Activated CD4-positive, CD25-positive, alpha-beta regulatory T cell (primary cell): ENCODE data around the gene AKR7A3.
"Not testable (repeated sequence)": the region's sequence is repeated elsewhere in the genome, so short reads cannot be mapped to it uniquely, and the experiment has no call there.

ENCODE experiments used
- DNase-seq, 4 experiments: peaks; one replicate each; lab custom pipeline; 2025; lab: John Stamatoyannopoulos, UW

Gene AKR7A3

DNA sequence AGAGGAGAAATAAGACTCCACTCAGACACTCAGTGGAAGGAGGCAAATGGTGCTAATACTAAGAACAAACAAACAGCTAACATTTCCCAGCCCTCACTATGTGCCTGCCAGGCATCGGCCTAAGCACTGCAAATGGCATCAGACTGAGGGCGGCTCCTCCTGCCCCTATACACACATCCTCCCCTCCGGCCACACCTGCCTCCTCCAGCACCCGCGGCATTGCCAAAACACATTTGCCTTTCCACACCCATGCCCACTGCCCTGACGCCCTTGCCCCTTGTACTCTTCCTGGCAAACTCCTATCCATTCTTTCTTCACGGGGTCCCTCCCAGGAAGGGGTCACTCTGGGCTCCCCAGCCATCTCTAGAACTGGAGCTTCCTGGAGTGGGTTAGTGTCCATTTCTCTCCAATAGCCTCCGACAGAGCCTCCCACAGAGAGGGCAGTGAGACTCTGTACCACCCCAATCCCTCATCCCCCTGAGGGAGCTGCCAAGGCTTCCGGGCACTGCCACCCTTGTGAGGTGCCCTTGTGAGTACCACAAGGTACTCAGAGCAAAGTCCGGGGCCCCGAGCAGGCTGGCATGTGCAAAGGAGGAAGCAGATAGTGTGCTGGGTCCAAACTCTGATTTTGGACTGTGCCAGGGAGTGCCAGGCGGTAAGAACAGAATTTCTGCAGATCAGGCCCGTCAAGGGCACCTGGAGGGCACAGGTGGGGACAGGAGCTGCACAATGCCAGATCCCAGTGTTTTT is 959 bp downstream of the AKR7A3 start:
- no peak for DNase-seq

DNA sequence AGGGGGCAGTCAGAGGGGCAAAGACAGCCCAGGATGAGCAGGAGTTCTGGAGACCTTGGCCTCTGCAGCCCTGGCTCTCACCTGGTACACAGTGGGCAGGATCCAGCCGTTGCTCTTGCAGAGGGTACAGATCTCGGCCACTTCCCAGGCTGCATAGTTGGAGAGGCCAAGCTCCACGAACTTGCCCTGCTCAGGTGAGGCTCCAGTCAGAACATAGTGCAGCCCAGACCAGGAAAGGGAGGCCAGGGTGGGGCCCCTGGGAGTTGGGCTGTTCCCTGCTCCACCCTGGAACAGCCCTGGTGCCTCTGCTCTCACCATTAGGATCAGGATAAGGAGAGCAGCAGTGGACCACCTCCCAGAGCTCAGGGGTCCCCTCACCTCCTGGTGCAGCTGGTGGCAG is 2.8 kb downstream of the AKR7A3 start:
- not testable (repeated sequence) for DNase-seq

- not testable (repeated sequence) for DNase-seq
These were observed 3.2 kb downstream of the AKR7A3 start for GRCh38 chr1:19285366-19285765.

DNA sequence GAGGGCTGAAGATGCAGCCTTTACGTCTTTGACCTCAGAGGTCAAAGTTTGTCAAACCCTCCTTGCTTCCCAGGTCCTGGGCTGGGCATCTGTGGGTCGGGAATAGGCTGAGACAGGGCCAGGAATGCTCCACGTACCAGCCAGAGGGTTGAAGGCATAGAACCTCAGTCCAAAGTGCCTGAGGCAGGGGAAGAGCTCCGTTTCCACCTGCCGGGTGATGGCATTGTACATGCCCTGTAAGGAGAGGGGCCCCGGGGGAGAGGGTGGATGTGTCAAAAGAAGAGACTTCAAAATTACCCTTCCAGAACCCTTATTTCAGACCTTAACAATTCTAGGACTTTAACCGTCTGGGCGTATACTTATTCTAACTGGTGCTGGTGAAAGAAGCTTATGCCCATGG is 3.7 kb downstream of the AKR7A3 start:
- DNase-seq = no peak

DNA sequence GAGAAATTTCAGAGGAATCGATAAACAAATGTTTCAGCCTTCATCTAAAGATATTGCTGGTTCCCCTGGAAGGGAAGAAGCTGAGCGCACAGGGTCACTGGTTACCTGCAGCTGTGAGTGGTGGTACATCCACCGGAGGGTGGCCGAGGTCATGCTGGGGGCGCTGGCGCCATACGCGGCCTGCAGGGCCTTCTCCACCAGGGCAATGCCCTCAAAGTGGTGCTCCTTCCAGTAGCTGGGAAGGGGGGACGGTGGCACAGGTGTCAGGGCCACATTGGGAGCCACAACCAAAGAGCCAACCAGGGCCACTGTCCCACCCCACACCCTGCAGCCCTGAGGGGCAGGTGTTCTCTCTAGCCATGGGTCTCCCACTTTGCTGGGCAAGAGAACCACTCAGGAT is 4.7 kb downstream of the AKR7A3 start:
- DNase-seq = no peak

- DNase-seq = no peak
These were observed 13.9 kb downstream of the AKR7A3 start for GRCh38 chr1:19274636-19275035.

DNA sequence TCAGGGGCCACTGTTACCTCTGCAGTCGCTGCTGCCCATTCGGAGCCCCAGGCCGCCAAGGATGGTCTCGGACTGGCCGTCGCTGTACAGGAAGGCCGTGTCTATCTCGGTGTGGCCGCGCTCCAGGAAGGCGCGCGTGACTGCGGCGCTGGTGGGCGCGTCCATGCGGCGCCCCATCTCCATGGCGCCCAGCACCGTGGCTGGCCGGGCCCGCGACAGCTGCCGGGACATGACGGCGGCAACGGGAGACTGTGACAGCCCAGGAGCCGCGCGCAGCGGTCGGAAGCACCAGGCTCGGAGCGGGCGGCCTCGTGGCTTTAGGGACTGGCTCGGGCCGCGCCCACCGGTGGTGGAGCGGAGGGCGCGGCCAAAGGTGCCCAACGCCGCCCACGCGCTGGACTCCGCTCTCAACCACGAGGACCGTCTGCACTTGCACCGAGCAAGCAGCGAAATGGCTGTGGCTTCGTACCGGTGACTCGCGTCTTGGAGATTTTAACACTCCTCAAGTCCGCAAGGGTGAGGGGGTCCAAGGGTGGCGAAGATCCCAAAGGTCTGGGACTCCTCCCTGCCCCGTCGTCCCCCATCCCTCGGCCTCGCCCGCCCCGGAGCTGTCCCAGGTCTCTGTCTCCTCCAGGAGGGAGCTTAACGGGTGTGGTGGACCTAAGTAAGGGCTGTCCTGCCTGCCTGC is 14.6 kb downstream of the AKR7A3 start:
- DNase-seq = not testable (repeated sequence)

- no peak for DNase-seq
These were observed 15.3 kb downstream of the AKR7A3 start for GRCh38 chr1:19273106-19273843.

GRCh38 chr1:19272064-19272463 is 16.5 kb downstream of the AKR7A3 start:
- DNase-seq = no peak

- not testable (repeated sequence) for DNase-seq
These were observed 18.2 kb downstream of the AKR7A3 start for GRCh38 chr1:19270343-19270730.

GRCh38 chr1:19269427-19270342 is 18.9 kb downstream of the AKR7A3 start:
- not testable (repeated sequence) for DNase-seq

- no peak for DNase-seq
These were observed 20.1 kb downstream of the AKR7A3 start for GRCh38 chr1:19268445-19268844.

DNA sequence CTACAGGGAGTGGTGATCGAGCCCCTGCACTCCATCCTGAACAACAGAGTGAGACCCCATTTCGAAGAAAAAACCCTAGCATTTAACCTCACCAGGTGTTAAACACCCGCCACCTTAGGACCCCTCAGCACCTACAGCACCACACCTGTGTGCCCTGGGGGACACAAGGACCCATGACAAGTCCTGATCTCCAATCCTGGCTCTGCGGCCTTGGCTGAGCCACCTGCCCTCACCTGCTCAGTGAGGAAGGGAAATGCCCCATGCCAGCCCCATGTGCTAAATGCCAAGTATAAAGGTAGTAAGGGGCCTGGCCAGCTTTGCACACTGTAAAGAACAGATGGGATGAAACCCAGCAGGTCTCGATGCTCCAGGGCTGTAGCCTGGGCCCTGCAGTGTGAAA is 25.8 kb downstream of the AKR7A3 start:
- no peak for DNase-seq

DNA sequence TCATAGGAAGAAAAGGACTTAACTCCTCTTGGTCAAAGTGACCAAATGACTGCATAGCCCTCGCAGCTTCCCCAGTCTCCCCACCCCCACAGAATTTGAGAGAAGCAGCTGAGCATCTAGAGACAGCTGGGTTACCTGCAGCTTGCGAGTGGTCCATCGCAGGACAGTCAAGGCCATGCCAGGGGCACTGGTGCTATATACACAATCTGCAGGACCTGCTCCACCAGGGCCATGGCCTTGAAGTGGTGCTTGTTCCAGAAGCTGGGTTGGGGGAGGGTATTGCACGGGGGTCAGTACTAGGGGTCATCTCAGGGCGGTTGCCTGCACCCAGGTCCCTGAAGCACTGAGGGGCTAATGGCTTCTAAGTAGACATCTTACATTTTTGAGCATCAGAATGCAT is 26.5 kb downstream of the AKR7A3 start:
- no peak for DNase-seq

GRCh38 chr1:19260211-19261138 is 28.1 kb downstream of the AKR7A3 start:
- no peak for DNase-seq

GRCh38 chr1:19258353-19258752 is 30.2 kb downstream of the AKR7A3 start:
- no peak for DNase-seq

- no peak for DNase-seq
These were observed 31.2 kb downstream of the AKR7A3 start for GRCh38 chr1:19257178-19257914.

- not testable (repeated sequence) for DNase-seq
These were observed 32.3 kb downstream of the AKR7A3 start for GRCh38 chr1:19256301-19256700.

- DNase-seq = no peak
These were observed 33.3 kb downstream of the AKR7A3 start for GRCh38 chr1:19255288-19255687.

DNA sequence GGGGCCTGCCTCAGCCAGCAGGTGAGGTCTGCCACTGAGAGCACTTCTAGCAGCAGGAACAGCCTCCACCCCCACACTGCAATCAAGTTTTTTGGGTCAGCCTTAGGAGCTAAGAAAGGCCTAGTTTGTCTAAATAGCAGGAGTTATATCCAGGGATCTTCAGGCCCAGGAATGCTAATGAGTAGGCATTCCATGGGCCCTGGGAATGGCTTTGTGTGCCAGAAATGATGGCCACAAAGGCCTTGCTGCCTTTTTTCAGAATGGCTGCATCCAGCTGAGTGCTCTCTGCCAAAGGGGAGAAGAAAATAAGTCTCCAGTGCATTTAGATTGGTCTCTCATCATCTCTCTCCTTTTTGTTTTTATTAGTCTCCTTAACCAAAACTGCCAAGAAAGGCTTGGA is 34.2 kb downstream of the AKR7A3 start:
- DNase-seq = no peak
